ENCODE measurements around the gene DCAF8. TPM values are rescaled to one million over a fixed set of nuclear protein-coding genes. Genes with fewer than 3 reads are reported as not detected.

The DCAF8 gene
- total RNA-seq, 1 donor from 2014 or later = 146 TPM

DNA sequence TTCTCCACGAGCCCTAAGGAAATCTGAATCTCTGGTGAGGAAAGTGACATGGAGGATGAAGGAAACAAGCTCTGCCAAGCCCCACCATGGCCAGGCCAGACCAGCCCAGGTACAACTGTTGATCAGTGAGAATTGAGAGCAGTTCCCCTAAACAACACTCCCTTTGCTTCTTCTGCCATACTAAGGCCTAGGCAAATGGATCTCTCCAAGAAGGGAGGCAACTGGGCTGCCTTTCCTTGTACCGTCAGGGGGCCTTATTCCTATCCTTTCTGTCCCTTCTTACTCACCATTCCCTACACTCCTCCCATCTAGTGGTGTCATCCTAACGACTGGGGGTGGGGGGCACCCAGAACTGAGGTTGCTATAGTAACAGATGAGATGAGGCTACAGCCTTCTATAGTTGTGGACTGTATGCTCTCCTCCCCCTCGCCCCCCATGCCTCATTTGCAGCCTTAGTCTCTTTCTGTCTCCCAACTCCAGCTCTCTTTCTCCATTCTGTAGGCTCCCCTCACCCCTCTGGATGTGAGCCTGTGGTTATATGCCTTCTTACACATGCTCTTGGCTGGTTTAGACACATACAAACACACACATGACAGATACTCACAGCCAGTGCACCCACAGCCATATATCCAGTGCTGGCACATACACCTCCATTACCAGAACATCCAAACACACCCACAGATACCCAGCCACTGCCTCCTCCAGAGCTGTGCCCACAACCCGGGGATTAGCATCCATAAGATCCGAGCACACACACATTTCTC lies 53.6 kb downstream of the DCAF8 start:
- ATAC-seq (ENCODE audit: poor library complexity) = no peak
- intact Hi-C loops (cut with DNase I) = no loop called here

DNA sequence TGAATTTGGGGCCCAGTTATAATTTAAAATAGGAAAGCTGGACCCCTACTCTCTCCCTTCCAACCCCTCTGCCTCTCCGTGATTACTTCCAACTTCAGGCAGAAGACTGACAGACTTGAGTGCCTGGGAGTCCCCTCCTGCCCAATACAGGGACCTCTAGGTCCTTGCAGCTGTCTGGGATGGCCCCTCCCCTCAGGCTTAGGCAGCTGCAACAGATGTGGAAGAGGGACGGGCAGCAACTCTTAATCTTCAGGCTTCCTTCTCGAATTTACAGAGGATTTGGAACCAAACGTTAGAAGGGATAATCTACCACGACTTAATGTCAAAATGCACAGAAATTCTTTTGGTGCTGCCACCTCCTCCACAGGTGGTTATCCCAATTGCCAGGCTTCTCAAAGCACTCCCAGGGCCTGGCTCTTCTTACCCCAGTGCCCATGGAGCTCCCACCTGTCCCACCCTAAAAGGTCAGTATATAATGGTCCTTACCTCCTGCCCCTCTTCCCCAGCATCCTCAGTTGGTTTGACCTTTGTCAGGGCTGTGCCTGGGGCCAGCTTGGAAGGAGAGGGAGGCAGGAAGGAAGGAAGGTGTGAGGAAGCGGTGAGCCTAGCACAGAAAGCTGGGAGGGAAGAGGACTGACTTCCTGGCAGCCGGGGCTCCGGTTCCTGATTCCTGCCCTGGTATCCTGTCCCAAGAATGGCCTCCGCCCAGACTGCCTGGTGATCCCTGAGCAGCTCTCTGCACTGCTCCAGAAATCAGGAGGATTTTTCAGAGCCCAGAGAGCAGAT lies 54.4 kb downstream of the DCAF8 start:
- DNase-seq (peak; percentile 54), ATAC-seq (ENCODE audit: poor library complexity) (no peak)
- intact Hi-C loops (cut with DNase I) = no loop called here

More for the DNA sequence above, 53.6 kb downstream of the DCAF8 start:
- no peak for DNase-seq

DNA sequence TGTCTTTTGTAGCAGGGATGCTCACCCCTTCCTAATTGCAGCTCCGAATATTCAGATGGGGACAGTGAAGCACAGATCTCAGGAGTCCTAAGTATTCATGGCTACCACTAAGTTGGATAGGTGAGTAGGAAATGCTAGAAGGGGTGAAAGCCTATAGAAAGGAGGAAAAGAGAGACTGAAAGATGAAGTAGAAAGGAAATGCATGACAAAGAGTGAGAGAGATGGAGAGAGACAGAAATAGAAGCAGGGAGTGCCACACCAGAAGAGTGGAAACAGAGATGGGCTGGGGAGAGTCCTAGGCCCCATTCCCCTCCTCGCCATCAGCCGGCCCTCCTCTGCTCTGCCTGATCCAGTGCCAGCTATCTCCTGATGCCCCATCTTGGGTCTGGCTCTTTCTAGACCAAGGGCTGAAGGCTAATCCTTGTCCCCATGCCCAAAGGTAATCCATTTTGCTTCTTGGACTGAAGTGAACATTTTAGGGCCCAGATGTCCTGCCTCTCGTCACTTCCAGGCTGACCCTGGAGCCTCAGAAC lies 55.2 kb downstream of the DCAF8 start:
- intact Hi-C loops (cut with DNase I) = no loop called here
- no peak for ATAC-seq (ENCODE audit: poor library complexity)
- no peak for DNase-seq

DNA sequence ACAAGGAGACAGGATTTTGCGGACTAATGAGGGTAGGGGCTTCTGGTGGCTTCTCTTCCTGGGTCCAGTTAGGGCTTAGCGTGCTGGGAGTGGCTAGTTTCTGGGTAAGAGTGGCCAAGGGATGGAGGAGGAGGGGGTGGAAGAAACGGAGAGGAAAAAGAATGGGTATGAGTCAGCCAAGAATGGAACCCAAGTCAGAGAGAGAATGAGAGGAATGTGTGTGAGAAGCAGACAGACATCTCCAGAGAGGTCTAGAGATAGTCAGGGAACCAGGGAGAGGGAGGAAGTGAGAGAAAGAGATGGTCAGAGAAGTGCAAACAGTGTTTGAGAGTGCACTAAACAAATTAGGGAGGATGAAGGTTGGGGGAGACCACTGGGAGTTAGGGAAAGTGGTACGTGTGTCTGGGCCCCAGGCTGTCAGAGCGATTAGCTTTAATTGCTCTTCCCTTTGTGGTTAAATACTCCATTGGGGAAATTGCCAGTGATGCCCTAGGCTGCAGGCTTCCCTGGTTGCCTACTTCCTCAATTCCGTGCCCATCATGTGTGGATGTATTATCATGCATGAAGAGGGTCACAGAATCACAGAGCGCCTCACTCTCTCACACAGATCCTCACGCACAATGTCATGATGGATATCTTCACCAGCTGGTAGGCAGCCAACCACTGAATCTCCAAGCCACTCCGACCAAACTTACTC lies 55.8 kb downstream of the DCAF8 start:
- DNase-seq (no peak), ATAC-seq (ENCODE audit: poor library complexity) (no peak)
- intact Hi-C loops (cut with DNase I) = no loop called here

DNA sequence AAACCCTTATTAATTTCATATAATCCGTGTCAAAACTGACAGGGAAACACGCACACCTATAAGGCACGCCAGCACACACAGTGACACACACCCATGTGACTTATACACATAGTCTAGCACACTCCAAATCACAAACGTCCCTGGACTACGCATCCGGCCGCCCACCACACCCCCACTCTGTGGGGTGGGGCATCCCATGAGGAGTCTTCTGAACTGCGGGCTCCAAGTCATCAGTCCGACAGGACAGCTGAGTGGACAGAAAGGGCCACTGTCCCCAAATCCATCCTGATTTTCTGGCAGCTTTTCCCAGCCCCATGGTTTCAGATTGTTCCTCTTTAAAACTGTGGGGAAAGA lies 56.3 kb downstream of the DCAF8 start:
- ATAC-seq (ENCODE audit: poor library complexity) (peak; percentile 14), DNase-seq (peak; percentile 65)
- intact Hi-C loops (cut with DNase I) = no loop called here

DNA sequence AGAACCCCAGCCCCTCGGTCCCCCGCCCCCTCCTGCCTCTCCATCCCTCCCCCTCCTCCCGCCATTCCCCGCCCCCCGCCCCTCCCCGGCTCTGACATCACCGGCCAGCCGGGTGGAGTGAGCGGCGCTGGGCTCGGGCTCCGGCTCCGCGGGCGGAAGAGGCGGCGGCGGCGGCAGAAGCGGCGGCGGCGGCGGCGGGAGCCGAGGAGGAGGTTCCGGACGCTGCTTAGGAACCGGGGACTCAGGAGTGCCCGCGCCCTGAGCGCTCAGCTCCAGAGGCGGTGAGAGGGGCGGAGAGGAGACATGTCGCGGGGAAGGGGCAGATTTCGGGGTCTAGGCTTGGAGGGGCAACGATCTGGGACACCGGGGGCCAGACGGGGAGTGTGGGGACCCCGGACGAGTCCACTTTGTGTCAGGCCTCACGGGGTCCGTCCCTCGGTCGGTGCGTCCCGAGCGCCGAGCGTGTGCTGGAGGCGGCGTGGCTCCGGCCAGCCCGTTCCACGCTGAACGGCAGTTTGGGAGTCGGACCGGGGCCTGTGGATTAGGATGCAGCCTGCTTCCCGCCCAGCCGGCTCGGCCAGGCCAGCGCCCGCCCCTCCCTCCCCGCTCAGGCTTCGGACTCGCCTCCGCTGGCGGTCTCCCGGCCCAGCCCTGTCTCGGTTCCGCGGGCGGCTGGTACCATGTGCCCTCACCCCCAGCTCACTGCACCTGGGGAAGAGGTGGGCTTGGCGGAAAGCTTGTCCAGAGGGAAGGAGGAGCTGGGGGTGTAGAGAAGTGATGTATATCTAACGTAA lies 56.9 kb downstream of the DCAF8 start, which contains the start of gene PEA15:
TSS of gene PEA15 (plus strand) at position 143 of the 794 bp plus-strand sequence. CDS start 6,161 bp downstream, outside the sequence.
- DNase-seq (peak; percentile 87), ATAC-seq (ENCODE audit: poor library complexity) (peak; percentile 91)
- intact Hi-C loops (cut with DNase I) = no loop called here

DNA sequence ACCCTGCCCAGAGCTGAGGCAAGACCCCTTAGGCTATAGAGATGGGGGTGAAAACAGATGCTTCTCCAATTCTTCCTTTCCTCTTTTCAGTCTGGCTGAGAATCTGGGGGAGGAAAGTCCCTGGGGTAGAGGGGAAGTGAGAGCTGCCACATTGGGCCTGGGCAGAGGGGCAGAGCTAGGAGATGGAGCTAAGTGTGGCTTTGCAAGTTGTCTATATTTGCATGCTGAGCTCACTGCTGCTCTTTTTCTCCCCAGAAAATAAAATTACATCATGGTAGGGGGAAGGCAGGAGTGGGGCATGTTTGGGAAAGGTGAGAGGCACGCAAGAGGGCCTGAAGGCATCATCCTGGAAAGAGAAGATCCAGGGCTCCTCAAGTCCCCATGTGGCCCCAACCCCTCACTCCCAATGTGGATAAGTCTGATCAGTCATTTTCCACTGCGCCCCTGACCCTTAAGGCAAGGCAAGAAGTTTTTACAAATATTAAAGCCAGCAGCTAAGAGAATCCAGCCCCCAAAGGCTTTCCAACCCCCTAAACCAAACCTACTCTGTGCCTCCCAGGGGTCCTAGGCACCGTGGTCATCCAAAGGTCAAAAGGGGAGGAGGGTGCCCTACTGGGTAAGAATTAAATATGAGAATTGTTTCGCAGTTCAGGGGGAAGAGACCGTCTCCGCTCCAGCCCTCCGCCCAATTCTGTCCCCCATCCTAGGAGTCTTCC lies 57.7 kb downstream of the DCAF8 start:
- no peak for DNase-seq
- no peak for ATAC-seq (ENCODE audit: poor library complexity)
- intact Hi-C loops (cut with DNase I) = no loop called here

DNA sequence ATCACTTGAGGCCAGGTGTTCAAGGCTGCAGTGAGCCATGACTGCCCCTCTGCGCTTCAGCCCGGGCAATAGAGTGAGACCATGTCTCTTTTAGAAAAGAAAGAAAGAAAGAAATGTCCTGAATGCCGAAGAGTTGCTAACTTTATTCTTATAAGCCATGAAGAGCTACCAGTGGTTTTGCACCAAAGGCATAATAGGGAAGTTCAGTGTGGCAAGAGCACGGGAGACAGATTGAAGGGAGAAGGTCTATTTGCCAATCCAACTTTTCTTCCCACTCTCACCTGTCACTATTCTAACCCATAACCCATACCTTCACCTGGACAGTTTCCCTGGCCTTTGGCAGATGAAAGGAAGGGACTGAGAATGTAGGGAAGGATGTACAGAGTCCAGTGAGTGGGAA lies 61.6 kb downstream of the DCAF8 start:
- intact Hi-C loops (cut with DNase I) = no loop called here
- DNase-seq (no peak), ATAC-seq (ENCODE audit: poor library complexity) (no peak)

DNA sequence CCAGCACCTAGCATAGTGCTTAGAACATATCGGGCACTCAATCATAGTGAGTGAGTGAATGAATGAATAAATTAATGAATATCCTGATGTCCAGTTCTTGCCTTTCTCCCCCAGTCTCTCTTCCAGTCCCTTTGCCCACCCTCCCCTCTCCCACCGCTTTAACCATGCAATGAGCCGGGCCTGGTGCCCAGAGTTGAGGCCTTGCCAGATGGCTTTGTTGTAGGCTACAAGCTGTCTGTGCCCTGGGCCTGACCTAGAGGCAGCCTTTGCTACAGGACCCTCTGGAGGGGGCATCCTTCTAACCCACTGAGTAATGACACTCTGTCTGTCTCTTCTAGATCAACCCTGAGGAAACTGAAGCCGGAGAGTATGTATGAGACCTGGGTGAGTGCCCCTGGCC lies 65.1 kb downstream of the DCAF8 start:
- peak; percentile 81 for DNase-seq
- intact Hi-C loops (cut with DNase I) = loop anchor here (5.0 kb wide), 1 partner anchor 95 kb away; no protein-coding TSS in a partner anchor
- peak; percentile 42 for ATAC-seq (ENCODE audit: poor library complexity)

DNA sequence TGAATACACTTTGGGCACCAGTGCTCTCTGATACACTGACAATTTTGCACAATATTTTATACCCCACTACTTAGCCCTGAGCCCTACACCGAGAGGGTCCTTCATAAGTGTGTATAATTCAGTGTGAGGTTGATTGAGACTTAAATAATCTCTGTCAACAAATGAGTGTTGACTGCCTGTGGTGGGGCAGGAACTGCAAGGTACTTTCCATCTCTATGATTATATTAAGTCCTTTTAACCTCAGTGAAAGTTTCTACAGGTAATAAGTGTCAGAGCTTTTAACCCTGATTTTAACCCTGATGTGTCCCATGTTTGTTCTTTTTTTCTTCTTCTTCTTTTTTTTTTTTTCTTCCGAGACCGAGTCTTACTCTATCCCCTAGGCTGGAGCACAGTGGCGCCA lies 66.2 kb downstream of the DCAF8 start:
- intact Hi-C loops (cut with DNase I) = loop anchor here (5.0 kb wide), 1 partner anchor 94 kb away; no protein-coding TSS in a partner anchor
- no peak for DNase-seq
- no peak for ATAC-seq (ENCODE audit: poor library complexity)

DNA sequence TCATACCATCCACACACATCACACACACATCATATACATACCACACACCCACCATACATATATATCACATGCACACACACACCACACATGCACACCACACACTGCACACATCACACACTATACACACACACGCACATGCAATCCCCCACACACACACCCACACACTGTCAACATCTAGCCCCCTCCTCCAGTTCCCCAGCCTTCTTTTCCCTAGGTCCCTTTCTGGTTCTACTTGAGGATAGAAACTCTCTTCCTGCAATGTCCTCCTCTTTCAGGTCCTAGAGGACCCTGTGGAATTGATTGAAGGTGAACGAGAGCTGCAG lies 67.7 kb downstream of the DCAF8 start:
- DNase-seq (no peak), ATAC-seq (ENCODE audit: poor library complexity) (no peak)
- intact Hi-C loops (cut with DNase I) = loop anchor here (5.0 kb wide), 3 partner anchors 58 to 98 kb away; no protein-coding TSS in a partner anchor

DNA sequence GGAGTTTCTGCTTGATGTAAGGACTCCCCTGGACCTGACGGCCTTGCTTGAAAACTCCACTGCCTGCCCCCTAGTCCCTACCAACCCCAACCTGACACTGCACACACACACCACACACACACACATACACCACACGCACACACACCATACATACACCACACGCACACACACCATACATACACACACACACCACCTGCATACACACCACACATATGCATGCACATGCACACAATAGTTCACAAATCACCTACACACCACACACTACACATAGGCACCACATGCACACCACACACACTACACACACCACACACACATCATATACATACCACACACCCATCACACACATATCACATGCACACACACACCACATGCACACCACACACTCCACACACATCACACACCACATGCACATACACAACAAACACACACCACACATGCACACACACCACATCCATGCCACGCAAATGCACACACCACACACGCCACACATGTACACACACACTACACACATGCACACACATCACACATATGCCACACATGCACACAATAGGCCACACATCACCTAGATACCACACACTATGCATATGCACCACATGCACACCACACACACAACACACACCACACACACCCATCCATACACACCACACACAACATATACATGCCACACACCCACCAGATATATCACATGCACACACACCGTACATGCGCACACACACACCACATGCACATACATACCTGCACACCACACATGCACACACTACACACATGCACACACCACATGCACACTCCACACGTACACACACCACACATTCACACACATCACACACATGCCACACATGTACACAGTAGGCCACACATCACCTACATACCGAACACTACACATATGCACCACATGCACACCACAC lies 68.3 kb downstream of the DCAF8 start:
- no peak for ATAC-seq (ENCODE audit: poor library complexity)
- no peak for DNase-seq
- intact Hi-C loops (cut with DNase I) = loop anchor here (5.0 kb wide), 2 partner anchors 58 to 98 kb away; no protein-coding TSS in a partner anchor

DNA sequence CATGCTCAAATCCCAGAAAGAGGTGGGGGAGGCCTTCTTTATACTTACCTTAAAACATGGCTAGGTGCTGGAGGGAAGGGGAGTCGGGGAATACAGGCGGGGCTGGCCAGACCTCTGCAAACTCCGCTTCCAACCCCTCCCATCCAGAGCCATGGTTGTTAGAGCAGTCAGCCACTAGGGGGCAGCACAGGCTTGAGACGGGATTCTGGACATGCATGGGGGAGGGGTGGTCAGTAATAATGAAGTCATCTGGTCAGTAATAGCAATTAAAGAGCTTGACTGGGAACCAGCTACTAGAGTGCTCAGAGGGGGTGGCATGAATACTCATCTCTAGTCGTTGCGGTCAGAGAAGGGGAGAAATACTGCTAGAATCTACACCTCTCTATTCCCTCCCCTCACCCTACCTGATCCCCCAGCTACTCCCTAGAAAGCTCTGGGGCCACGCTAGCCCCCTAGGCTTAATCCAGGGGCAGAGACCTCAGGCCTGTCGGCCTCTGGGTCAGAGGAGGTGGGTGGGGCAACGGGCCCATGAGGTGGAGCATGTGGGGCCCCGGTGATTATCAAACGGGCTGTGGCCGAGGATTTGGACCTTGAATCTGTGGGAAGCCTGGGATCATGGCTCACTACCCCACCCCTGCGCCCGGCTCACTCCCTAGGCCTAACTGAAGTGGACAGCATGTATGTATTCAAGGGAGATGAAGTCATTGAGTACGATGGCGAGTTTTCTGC lies 69.1 kb downstream of the DCAF8 start:
- DNase-seq (peak; percentile 88), ATAC-seq (ENCODE audit: poor library complexity) (peak; percentile 88)
- intact Hi-C loops (cut with DNase I) = loop anchor here (5.0 kb wide), 2 partner anchors 59 to 99 kb away; no protein-coding TSS in a partner anchor

DNA sequence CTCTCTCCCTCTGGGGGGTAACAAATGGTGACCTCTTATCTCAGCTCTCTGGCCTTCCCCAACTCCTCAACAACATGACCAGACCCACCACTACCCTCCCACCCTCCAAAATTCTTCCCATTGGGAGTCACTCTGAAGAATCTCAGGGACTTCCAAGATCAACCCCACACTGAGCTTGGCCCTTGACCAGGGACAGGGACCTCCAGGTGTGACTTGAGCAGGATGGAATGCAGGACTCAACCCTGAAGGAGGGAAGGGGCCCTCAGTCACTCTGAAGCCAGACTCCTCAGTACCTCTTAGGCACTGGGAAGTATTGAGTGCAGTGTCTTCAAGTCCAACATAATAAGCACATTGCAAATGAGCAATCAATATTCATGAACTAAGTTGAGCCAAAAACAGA lies 70.1 kb downstream of the DCAF8 start:
- DNase-seq (no peak), ATAC-seq (ENCODE audit: poor library complexity) (no peak)
- intact Hi-C loops (cut with DNase I) = loop anchor here (5.0 kb wide), 2 partner anchors 60 to 100 kb away; no protein-coding TSS in a partner anchor

DNA sequence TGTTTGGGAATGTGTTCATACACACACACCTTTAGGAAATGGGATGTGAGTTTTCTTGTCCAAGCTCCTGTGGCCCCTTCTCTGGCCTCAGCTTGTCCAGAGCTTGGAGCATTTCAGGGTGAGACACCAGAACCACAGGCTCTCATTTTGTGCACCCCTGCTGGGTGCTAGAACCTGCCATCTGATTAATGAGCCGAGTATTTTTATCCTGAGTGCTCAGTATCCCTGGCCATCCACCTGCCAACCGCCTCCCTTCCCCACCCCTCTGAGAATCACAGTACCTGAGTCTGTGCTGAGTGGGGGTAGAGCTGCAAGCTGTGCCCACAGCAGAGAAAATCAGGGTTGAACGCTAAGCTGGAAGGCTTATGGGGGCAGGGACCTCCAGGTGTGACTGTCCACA lies 70.6 kb downstream of the DCAF8 start:
- ATAC-seq (ENCODE audit: poor library complexity) = no peak
- DNase-seq = no peak

More for the DNA sequence above, 70.6 kb downstream of the DCAF8 start:
- intact Hi-C loops (cut with DNase I) = loop anchor here (5.0 kb wide), 2 partner anchors 61 to 101 kb away; no protein-coding TSS in a partner anchor

All from Right ventricle myocardium superior (tissue), 1 donor.